ENCODE data around the gene TMEFF2. TPM values are rescaled to one million over a fixed set of nuclear protein-coding genes. Genes with fewer than 3 reads are reported as not detected.
"Not testable (repeated sequence)": the region's sequence is repeated elsewhere in the genome, so short reads cannot be mapped to it uniquely, and the experiment has no call there.

TMEFF2 gene
- total RNA-seq, 1 donor = 9.4 TPM

DNA sequence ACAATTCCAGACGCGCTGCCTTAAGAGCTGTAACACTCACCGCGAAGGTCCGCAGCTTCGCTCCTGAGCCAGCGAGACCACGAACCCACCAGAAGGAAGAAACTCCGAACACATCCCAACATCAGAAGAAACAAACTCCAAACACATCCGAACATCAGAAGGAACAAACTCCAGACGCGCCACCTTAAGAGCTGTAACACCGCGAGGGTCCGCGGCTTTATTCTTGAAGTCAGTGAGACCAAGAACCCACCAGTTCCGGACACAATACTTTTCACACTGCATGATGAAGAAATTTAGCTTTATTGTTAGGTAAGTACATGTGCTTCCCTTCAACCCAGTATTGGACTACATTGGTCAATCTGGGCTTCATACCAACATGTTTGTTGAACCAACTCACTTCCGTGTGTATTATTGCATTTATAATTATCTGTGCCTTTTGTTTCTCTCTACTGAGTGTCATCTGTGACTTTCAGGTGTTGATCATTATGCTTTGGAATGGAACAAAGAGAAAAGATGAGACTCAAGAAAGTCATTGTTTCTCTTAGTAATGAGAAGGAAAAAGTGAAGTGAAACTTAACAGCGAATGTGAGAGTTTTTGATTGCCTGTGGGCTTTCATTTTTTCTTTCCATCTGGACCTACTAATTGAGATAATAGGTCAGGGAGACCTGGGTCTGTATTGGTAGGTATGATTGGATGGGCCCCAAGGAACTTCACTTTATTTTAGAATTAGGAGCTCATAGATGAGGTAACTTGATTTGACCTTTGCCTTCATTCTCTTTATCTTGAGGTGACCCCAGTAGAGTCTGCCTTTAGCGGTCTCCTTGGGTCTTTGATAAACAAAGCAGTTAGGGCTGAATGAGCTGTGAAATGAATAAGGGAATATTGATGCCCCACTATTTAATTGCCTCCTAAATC lies 271.7 kb downstream of the TMEFF2 start:
- no peak for DNase-seq (ENCODE audit: low read depth)
- TF ChIP-seq, protein P1, sequence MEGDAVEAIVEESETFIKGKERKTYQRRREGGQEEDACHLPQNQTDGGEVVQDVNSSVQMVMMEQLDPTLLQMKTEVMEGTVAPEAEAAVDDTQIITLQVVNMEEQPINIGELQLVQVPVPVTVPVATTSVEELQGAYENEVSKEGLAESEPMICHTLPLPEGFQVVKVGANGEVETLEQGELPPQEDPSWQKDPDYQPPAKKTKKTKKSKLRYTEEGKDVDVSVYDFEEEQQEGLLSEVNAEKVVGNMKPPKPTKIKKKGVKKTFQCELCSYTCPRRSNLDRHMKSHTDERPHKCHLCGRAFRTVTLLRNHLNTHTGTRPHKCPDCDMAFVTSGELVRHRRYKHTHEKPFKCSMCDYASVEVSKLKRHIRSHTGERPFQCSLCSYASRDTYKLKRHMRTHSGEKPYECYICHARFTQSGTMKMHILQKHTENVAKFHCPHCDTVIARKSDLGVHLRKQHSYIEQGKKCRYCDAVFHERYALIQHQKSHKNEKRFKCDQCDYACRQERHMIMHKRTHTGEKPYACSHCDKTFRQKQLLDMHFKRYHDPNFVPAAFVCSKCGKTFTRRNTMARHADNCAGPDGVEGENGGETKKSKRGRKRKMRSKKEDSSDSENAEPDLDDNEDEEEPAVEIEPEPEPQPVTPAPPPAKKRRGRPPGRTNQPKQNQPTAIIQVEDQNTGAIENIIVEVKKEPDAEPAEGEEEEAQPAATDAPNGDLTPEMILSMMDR (IDR thresholded peaks at IDR 0.05; ENCODE audit: insufficient read depth, low read length) = no peak
- H3K4me3 ChIP-seq (ENCODE audit: low read depth, low read length) = no peak overlapping the region

DNA sequence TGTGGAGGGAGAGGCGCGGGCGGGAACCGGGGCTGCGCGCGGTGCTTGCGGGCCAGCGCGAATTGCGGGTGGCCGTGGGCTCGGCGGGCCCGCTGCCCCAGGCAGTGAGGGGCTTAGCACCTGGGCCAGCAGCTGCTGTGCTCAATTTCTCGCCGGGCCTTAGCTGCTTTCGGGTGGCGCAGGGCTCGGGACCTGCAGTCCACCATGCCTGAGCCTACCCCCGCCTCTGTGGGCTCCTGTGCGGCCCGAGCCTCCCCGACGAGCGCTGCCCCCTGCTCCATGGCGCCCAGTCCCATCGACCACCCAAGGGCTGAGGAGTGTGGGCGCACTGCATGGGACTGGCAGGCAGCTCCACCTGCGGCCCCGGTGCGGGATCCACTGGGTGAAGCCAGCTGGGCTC lies 273.1 kb downstream of the TMEFF2 start:
- H3K4me3 ChIP-seq (ENCODE audit: low read depth, low read length); DNase-seq (ENCODE audit: low read depth): not testable (repeated sequence)

DNA sequence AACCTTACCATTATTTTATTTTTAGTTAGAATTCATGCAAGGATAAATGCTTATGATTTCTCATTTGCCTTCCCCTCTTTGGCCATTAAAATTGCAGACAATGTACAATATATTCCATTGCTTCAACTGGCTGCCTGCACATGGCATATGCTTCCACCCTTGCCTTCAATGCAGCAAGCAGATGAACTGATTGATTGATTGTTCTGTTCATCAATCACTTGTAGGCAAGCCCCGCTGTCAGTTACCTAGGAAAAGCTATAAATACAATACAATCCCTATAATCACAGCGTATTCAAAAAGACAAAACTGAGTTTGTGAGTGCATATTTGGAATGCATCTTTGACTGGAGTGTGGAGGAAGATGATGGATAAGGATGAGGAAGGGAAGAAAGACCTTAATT lies 274.2 kb downstream of the TMEFF2 start:
- no peak overlapping the region for H3K4me3 ChIP-seq (ENCODE audit: low read depth, low read length)
- TF ChIP-seq, protein P1 (IDR thresholded peaks at IDR 0.05; ENCODE audit: insufficient read depth, low read length) = no peak
- no peak for DNase-seq (ENCODE audit: low read depth)

DNA sequence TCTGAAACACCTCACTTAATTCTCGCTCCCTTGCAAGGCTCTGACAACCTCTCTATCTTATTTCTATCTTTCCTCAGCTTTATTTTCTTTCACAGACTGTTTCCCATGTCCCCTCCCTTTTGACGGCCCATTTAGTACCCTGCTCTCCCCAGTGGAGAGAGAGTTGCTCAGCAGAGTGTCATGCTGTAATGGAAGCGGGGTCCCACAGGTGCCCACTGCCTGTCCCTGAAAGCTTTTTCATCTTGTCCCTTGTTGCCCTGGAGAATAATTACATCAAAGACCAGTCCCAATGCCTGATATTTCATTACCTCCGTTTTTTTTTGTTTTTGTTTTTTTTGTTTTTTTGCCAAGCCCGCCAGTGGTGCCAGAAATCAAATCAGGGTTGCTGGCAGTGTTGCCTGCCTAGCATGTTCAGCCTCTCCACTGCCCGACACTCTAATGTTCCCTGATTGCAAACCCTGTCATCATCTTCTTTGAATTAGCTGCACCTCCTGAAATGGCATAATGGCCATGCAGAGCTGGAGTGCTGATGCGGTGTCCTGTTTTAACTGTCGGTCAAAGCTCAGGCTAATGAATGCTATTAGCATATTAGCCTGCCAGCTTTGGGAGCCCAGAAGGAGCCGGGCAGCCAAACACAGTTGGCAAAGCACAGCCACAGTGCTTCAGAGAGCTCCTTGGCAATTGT lies 276.6 kb downstream of the TMEFF2 start:
- peak; percentile 61 for DNase-seq (ENCODE audit: low read depth)
- H3K4me3 ChIP-seq (ENCODE audit: low read depth, low read length) = no peak overlapping the region
- TF ChIP-seq, protein P1 (IDR thresholded peaks at IDR 0.05; ENCODE audit: insufficient read depth, low read length) = no peak

DNA sequence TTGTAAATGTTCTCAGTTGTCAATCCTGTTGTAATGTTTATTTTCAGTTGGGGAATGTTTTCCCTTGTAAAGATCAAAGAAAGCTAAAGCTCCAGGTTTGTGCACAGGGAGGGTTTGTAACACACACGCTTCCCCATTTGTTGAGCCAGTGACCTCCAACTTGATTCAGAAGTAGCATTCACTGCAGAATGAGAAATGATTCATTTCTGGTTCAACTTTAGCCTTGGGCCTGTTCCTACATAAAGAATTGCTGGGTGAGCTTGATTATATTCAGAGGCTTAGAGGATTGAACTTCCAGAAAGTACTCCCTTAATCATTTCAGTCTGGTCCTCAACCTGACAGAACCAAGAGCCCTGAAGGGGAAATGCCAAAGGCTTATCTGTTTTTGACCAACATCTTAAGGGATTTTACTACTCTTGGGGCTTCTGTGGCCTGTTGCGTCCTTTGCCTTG lies 277.3 kb downstream of the TMEFF2 start:
- no peak overlapping the region for H3K4me3 ChIP-seq (ENCODE audit: low read depth, low read length)
- TF ChIP-seq, protein P1 (IDR thresholded peaks at IDR 0.05; ENCODE audit: insufficient read depth, low read length) = no peak
- peak; percentile 78 for DNase-seq (ENCODE audit: low read depth)

DNA sequence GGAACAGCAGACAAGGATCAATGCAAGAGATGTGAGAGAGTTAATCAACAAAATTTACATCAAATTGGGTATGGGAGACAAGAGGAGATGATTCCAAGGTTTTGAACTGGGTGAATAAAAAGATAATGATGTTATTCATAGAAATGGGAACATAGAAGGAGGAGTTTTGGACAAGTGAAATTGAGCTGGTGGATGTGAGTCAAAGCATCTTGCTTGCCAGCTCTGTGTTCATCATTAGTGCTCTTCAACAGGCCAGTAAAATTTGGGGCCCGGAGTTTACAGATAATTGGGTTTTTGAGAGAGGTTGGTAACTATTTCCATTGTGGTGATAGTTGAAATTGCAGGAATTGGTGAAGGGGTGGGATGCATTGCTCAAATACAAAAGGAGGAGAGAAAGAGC lies 277.9 kb downstream of the TMEFF2 start:
- DNase-seq (ENCODE audit: low read depth) = peak; percentile 41
- no peak overlapping the region for H3K4me3 ChIP-seq (ENCODE audit: low read depth, low read length)
- TF ChIP-seq, protein P1 (IDR thresholded peaks at IDR 0.05; ENCODE audit: insufficient read depth, low read length) = no peak

DNA sequence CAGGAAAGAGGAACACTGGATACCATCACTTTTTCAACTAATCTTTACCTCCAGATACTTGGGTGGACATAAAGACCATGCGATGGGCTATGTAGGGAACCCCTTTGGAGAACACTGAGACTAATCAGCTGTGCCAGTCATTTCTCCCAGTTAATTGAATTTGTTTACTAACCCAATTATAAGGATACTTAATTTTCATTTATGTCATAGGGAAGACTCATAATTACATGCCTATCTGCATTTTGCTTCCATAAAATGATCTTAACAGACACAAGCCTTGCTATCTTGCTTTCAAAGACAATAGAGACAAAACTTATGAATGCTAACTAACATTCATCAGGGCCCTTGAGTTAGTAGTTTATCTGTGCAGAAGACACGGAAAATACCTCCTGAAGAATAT lies 279.0 kb downstream of the TMEFF2 start:
- H3K4me3 ChIP-seq (ENCODE audit: low read depth, low read length) = no peak overlapping the region
- TF ChIP-seq, protein P1 (IDR thresholded peaks at IDR 0.05; ENCODE audit: insufficient read depth, low read length) = no peak
- no peak for DNase-seq (ENCODE audit: low read depth)
